Activated naive CD4-positive, alpha-beta T cell treated with anti-CD3 and anti-CD28 coated beads for 36 hours (primary cell): ENCODE data around the gene DLG2. TPM values are rescaled to one million over a fixed set of nuclear protein-coding genes. Genes with fewer than 3 reads are reported as not detected.
"Not testable (repeated sequence)": the region's sequence is repeated elsewhere in the genome, so short reads cannot be mapped to it uniquely, and the experiment has no call there.

Experiments used
- CTCF ChIA-PET: fragments of 350-600 bp; sonication (Branson Sonifier 250); formaldehyde crosslinking; loops from one replicate; lab custom pipeline; 2021; ENCODE audit warnings: antibody characterized with exemption; lab: Charles Lee
- DNase-seq: peaks from one replicate; pipeline ENCODE4 v3.0.0-alpha.2; 2020
- H3K27ac Mint-ChIP-seq: one replicate; pipeline ENCODE4 v1.8.0; 2021; ENCODE audit warnings: mild to moderate bottlenecking, mixed read lengths
- H3K27me3 Mint-ChIP-seq: one replicate; pipeline ENCODE4 v1.8.0; 2021; ENCODE audit warnings: low read depth, mixed read lengths
- H3K36me3 Mint-ChIP-seq: one replicate; pipeline ENCODE4 v1.8.0; 2021; ENCODE audit warnings: low read depth, mixed read lengths
- H3K4me1 Mint-ChIP-seq: one replicate; pipeline ENCODE4 v1.8.0; 2021; ENCODE audit warnings: low read depth, mixed read lengths
- H3K4me3 Mint-ChIP-seq: one replicate; pipeline ENCODE4 v1.8.0; 2021; ENCODE audit warnings: mild to moderate bottlenecking, moderate library complexity, mixed read lengths
- H3K9me3 Mint-ChIP-seq: one replicate; pipeline ENCODE4 v1.8.0; 2021; ENCODE audit warnings: mixed read lengths
- intact Hi-C: fragments of 100-400 bp; cut with micrococcal nuclease; formaldehyde crosslinking; loops from one replicate; pipeline ENCODE4 v1.15.1; 2023
- total RNA-seq, 2 experiments: library from RNA; stranded (reverse); gene quantifications; one replicate each; pipeline ENCODE4 v1.2.3, GENCODE V29; 2021

DLG2 gene
- total RNA-seq, 2 experiments from 2014 or later = 3.3 to 4.6 TPM

- intact Hi-C loops = no loop called here
- Mint-ChIP-seq H3K4me3 (no peak overlapping the region), H3K9me3 (no peaks in the 10 kb centered on the region), H3K27me3 (peaks cover 4% of the 10 kb centered on the region), H3K4me1 (no peaks in the 10 kb centered on the region), H3K27ac (no peak overlapping the region), H3K36me3 (no peaks in the 10 kb centered on the region)
- CTCF ChIA-PET = interaction anchor here (0.6 to 0.7 kb wide), 2 partner anchors 319 to 756 kb away, joined by 3 to 4 read pairs; no protein-coding TSS in a partner anchor
- DNase-seq = no peak
Observed at GRCh38 chr11:83601201-83601913, 2025.8 kb downstream of the DLG2 start.

GRCh38 chr11:83600661-83601060 lies 2026.5 kb downstream of the DLG2 start:
- Mint-ChIP-seq H3K4me3 (no peak overlapping the region), H3K27ac (no peak overlapping the region), H3K4me1 (no peaks in the 10 kb centered on the region), H3K36me3 (no peaks in the 10 kb centered on the region), H3K9me3 (no peaks in the 10 kb centered on the region), H3K27me3 (peaks cover 4% of the 10 kb centered on the region)
- CTCF ChIA-PET = no interaction called here
- DNase-seq = no peak
- intact Hi-C loops = no loop called here

- no peak overlapping the region for H3K4me3 Mint-ChIP-seq
- no peaks in the 10 kb centered on the region for H3K9me3 Mint-ChIP-seq
- DNase-seq = no peak
- H3K4me1 Mint-ChIP-seq = no peaks in the 10 kb centered on the region
- peaks cover 4% of the 10 kb centered on the region for H3K27me3 Mint-ChIP-seq
- CTCF ChIA-PET = no interaction called here
- H3K36me3 Mint-ChIP-seq = no peaks in the 10 kb centered on the region
- no peak overlapping the region for H3K27ac Mint-ChIP-seq
- intact Hi-C loops = no loop called here
Observed at GRCh38 chr11:83599066-83599465, 2028.1 kb downstream of the DLG2 start.

- H3K4me3 Mint-ChIP-seq, DNase-seq, CTCF ChIA-PET, H3K27ac Mint-ChIP-seq, H3K9me3 Mint-ChIP-seq, H3K4me1 Mint-ChIP-seq, H3K36me3 Mint-ChIP-seq, intact Hi-C loops, H3K27me3 Mint-ChIP-seq: not testable (repeated sequence)
Observed at GRCh38 chr11:83587797-83588196, 2039.3 kb downstream of the DLG2 start.

GRCh38 chr11:83583757-83584366 lies 2043.3 kb downstream of the DLG2 start:
- no peak overlapping the region for H3K4me3 Mint-ChIP-seq
- CTCF ChIA-PET = no interaction called here
- H3K27me3 Mint-ChIP-seq = no peaks in the 10 kb centered on the region
- H3K4me1 Mint-ChIP-seq = peaks cover 4% of the 10 kb centered on the region
- intact Hi-C loops = loop anchor here (1.0 kb wide), 1 partner anchor 684 kb away; the partner anchor contains the start of gene PRCP
- DNase-seq = no peak
- no peaks in the 10 kb centered on the region for H3K36me3 Mint-ChIP-seq
- no peaks in the 10 kb centered on the region for H3K9me3 Mint-ChIP-seq
- no peak overlapping the region for H3K27ac Mint-ChIP-seq

GRCh38 chr11:83574519-83574918 lies 2052.6 kb downstream of the DLG2 start:
- Mint-ChIP-seq H3K4me3 (no peak overlapping the region), H3K9me3 (no peaks in the 10 kb centered on the region), H3K4me1 (no peaks in the 10 kb centered on the region), H3K27me3 (no peaks in the 10 kb centered on the region), H3K27ac (no peak overlapping the region), H3K36me3 (no peaks in the 10 kb centered on the region)
- intact Hi-C loops = no loop called here
- CTCF ChIA-PET = no interaction called here
- DNase-seq = no peak

- no peak for DNase-seq
- intact Hi-C loops = no loop called here
- Mint-ChIP-seq H3K27me3 (no peaks in the 10 kb centered on the region), H3K36me3 (no peaks in the 10 kb centered on the region), H3K27ac (no peak overlapping the region), H3K4me1 (no peaks in the 10 kb centered on the region), H3K9me3 (no peaks in the 10 kb centered on the region), H3K4me3 (no peak overlapping the region)
- CTCF ChIA-PET = no interaction called here
Observed at GRCh38 chr11:83572581-83573496, 2054.3 kb downstream of the DLG2 start.

GRCh38 chr11:83571302-83571701 lies 2055.8 kb downstream of the DLG2 start:
- Mint-ChIP-seq H3K9me3 (no peaks in the 10 kb centered on the region), H3K4me1 (no peaks in the 10 kb centered on the region), H3K27me3 (no peaks in the 10 kb centered on the region), H3K4me3 (no peak overlapping the region), H3K36me3 (no peaks in the 10 kb centered on the region), H3K27ac (no peak overlapping the region)
- no peak for DNase-seq
- CTCF ChIA-PET = no interaction called here
- intact Hi-C loops = no loop called here

- intact Hi-C loops = no loop called here
- Mint-ChIP-seq H3K4me3 (no peak overlapping the region), H3K27me3 (no peaks in the 10 kb centered on the region), H3K9me3 (no peaks in the 10 kb centered on the region), H3K4me1 (no peaks in the 10 kb centered on the region), H3K27ac (no peak overlapping the region), H3K36me3 (no peaks in the 10 kb centered on the region)
- CTCF ChIA-PET = no interaction called here
- no peak for DNase-seq
Observed at GRCh38 chr11:83569134-83569805, 2057.9 kb downstream of the DLG2 start.

- CTCF ChIA-PET = no interaction called here
- intact Hi-C loops = no loop called here
Observed at GRCh38 chr11:83568516-83568915, 2058.6 kb downstream of the DLG2 start.

GRCh38 chr11:83566950-83567349 lies 2060.2 kb downstream of the DLG2 start:
- Mint-ChIP-seq H3K27ac (no peak overlapping the region), H3K27me3 (peaks cover 2% of the 10 kb centered on the region), H3K4me1 (no peaks in the 10 kb centered on the region), H3K4me3 (no peak overlapping the region), H3K36me3 (no peaks in the 10 kb centered on the region), H3K9me3 (no peaks in the 10 kb centered on the region)
- no peak for DNase-seq
- CTCF ChIA-PET = no interaction called here
- intact Hi-C loops = no loop called here

More at GRCh38 chr11:83568516-83568915, 2058.6 kb downstream of the DLG2 start:
- H3K27ac Mint-ChIP-seq = no peak overlapping the region
- DNase-seq = no peak
- H3K36me3 Mint-ChIP-seq = no peaks in the 10 kb centered on the region
- no peaks in the 10 kb centered on the region for H3K27me3 Mint-ChIP-seq
- no peaks in the 10 kb centered on the region for H3K9me3 Mint-ChIP-seq
- H3K4me1 Mint-ChIP-seq = no peaks in the 10 kb centered on the region
- H3K4me3 Mint-ChIP-seq = no peak overlapping the region

GRCh38 chr11:83564870-83565269 lies 2062.3 kb downstream of the DLG2 start:
- H3K27ac Mint-ChIP-seq = no peak overlapping the region
- CTCF ChIA-PET = no interaction called here
- H3K9me3 Mint-ChIP-seq = no peaks in the 10 kb centered on the region
- H3K4me3 Mint-ChIP-seq = no peak overlapping the region
- DNase-seq = no peak
- peaks cover 4% of the 10 kb centered on the region for H3K27me3 Mint-ChIP-seq
- H3K36me3 Mint-ChIP-seq = no peaks in the 10 kb centered on the region
- H3K4me1 Mint-ChIP-seq = no peaks in the 10 kb centered on the region
- intact Hi-C loops = no loop called here
